ENCODE measurements around the gene PROK2. TPM values are rescaled to one million over a fixed set of nuclear protein-coding genes. Genes with fewer than 3 reads are reported as not detected.

The PROK2 gene
- total and polyA plus RNA-seq, 7 donors: 0.08 to 0.81 (median 0.27) TPM; not detected in 2

- H3K4me1 ChIP-seq: no peaks in the 10 kb centered on the region
- no peaks in the 10 kb centered on the region for H3K27me3 ChIP-seq (ENCODE audit: insufficient read depth in 3 of 3, low read length in 2 of 3)
- H3K27ac ChIP-seq: no peak overlapping the region
- intact Hi-C loops (cut with DNase I): no loop called here
- ATAC-seq (no peak), DNase-seq (no peak)
- no peak overlapping the region for H3K4me3 ChIP-seq
- TF ChIP-seq CTCF (IDR thresholded peaks at IDR 0.05): no peak
- H3K36me3 ChIP-seq (ENCODE audit: insufficient read depth in 1 of 2, low read depth in 1 of 2): no peaks in the 10 kb centered on the region
- 100% methylated on average over 1 of the region's 1 CpG for WGBS, 3 donors
- peaks cover 20% of the 10 kb centered on the region for H3K9me3 ChIP-seq
Observed at GRCh38 chr3:71742621-71743020, 42.3 kb downstream of the PROK2 start.

- ATAC-seq (no peak), DNase-seq (no peak)
- Histone ChIP-seq H3K4me1 (no peaks in the 10 kb centered on the region), H3K36me3 (ENCODE audit: insufficient read depth in 1 of 2, low read depth in 1 of 2) (no peaks in the 10 kb centered on the region), H3K4me3 (no peak overlapping the region), H3K9me3 (no peaks in the 10 kb centered on the region), H3K27me3 (ENCODE audit: insufficient read depth in 3 of 3, low read length in 2 of 3) (no peaks in the 10 kb centered on the region), H3K27ac (no peak overlapping the region)
- 50 to 68% (median 65%) methylated on average over 1 of the region's 1 CpG for WGBS, 3 donors
- intact Hi-C loops (cut with DNase I): loop anchor here in 1 of 2 donors (10.0 kb wide), 1 partner anchor 1350 kb away; no protein-coding TSS in a partner anchor
- no peak for TF ChIP-seq CTCF (IDR thresholded peaks at IDR 0.05)
Observed at GRCh38 chr3:71734881-71735280, 50.1 kb downstream of the PROK2 start.

- H3K4me3 ChIP-seq: no peak overlapping the region
- WGBS, 3 donors: 91 to 96% (median 93%) methylated on average over 2 of the region's 2 CpGs
- H3K9me3 ChIP-seq: no peaks in the 10 kb centered on the region
- no peak overlapping the region for H3K27ac ChIP-seq
- TF ChIP-seq CTCF (IDR thresholded peaks at IDR 0.05): no peak
- ATAC-seq (no peak), DNase-seq (no peak)
- intact Hi-C loops (cut with DNase I): loop anchor here in 1 of 2 donors (10.0 kb wide), 1 partner anchor 1351 kb away; no protein-coding TSS in a partner anchor
- H3K27me3 ChIP-seq (ENCODE audit: insufficient read depth in 3 of 3, low read length in 2 of 3): no peaks in the 10 kb centered on the region
- H3K36me3 ChIP-seq (ENCODE audit: insufficient read depth in 1 of 2, low read depth in 1 of 2): no peaks in the 10 kb centered on the region
- no peaks in the 10 kb centered on the region for H3K4me1 ChIP-seq
Observed at GRCh38 chr3:71733319-71733718, 51.6 kb downstream of the PROK2 start.

GRCh38 chr3:71732637-71733036, 52.3 kb downstream of the PROK2 start:
- H3K27me3 ChIP-seq (ENCODE audit: insufficient read depth in 3 of 3, low read length in 2 of 3): no peaks in the 10 kb centered on the region
- DNase-seq (no peak), ATAC-seq (no peak)
- no peak overlapping the region for H3K27ac ChIP-seq
- 84 to 88% (median 85%) methylated on average over 4 of the region's 4 CpGs for WGBS, 3 donors
- no peak for TF ChIP-seq CTCF (IDR thresholded peaks at IDR 0.05)
- no peaks in the 10 kb centered on the region for H3K9me3 ChIP-seq
- intact Hi-C loops (cut with DNase I): loop anchor here in 1 of 2 donors (10.0 kb wide), 1 partner anchor 1352 kb away; no protein-coding TSS in a partner anchor
- H3K4me3 ChIP-seq: no peak overlapping the region
- H3K36me3 ChIP-seq (ENCODE audit: insufficient read depth in 1 of 2, low read depth in 1 of 2): no peaks in the 10 kb centered on the region
- H3K4me1 ChIP-seq: no peaks in the 10 kb centered on the region
